GM21526 (cell line): ENCODE data around the gene RWDD3.

Experiments
- ATAC-seq: cut with Tn5 transposase; IDR thresholded peaks from one replicate; pipeline ENCODE4 v1.9.1; 2021; ENCODE audit warnings: moderate library complexity; ENCODE audit not compliant: unreplicated experiment, low FRiP score

Gene RWDD3

GRCh38 chr1:95233737-95234500 lies at the start of gene RWDD3:
Gene RWDD3, plus strand, starts transcription at chr1:95234210. Its CDS starts 21 bp downstream, at chr1:95234231.
- peak; percentile 99 for ATAC-seq

- ATAC-seq: no peak
Measured at GRCh38 chr1:95186149-95186548, 47.9 kb upstream of the RWDD3 start.

GRCh38 chr1:95193591-95193990 lies 40.4 kb upstream of the RWDD3 start:
- no peak for ATAC-seq

- ATAC-seq: no peak
Measured at GRCh38 chr1:95195046-95195445, 39.0 kb upstream of the RWDD3 start.

- ATAC-seq: no peak
Measured at GRCh38 chr1:95196017-95196416, 38.0 kb upstream of the RWDD3 start.

- ATAC-seq: no peak
Measured at GRCh38 chr1:95197616-95198252, 36.3 kb upstream of the RWDD3 start.

- ATAC-seq: no peak
Measured at GRCh38 chr1:95201905-95202304, 32.1 kb upstream of the RWDD3 start.

GRCh38 chr1:95203908-95204437 lies 30.0 kb upstream of the RWDD3 start:
- no peak for ATAC-seq

GRCh38 chr1:95206514-95206913 lies 27.5 kb upstream of the RWDD3 start:
- no peak for ATAC-seq

- no peak for ATAC-seq
Measured at GRCh38 chr1:95207223-95207935, 26.6 kb upstream of the RWDD3 start.

- no peak for ATAC-seq
Measured at GRCh38 chr1:95208876-95209275, 25.1 kb upstream of the RWDD3 start.

- no peak for ATAC-seq
Measured at GRCh38 chr1:95209291-95209690, 24.7 kb upstream of the RWDD3 start.

GRCh38 chr1:95216292-95216990 lies 17.6 kb upstream of the RWDD3 start:
- ATAC-seq: no peak

- no peak for ATAC-seq
Measured at GRCh38 chr1:95217371-95217770, 16.6 kb upstream of the RWDD3 start.

GRCh38 chr1:95219407-95219806 lies 14.6 kb upstream of the RWDD3 start:
- ATAC-seq: no peak

GRCh38 chr1:95221306-95221705 lies 12.7 kb upstream of the RWDD3 start:
- ATAC-seq: no peak

GRCh38 chr1:95222629-95223028 lies 11.4 kb upstream of the RWDD3 start:
- no peak for ATAC-seq

GRCh38 chr1:95223110-95223509 lies 10.9 kb upstream of the RWDD3 start:
- no peak for ATAC-seq

GRCh38 chr1:95226781-95227660 lies 7.0 kb upstream of the RWDD3 start:
- no peak for ATAC-seq

- no peak for ATAC-seq
Measured at GRCh38 chr1:95229037-95229436, 5.0 kb upstream of the RWDD3 start.
